ENCODE results near the gene TENM4.
"Not testable (repeated sequence)": the region's sequence is repeated elsewhere in the genome, so short reads cannot be mapped to it uniquely, and the experiment has no call there.

The TENM4 gene

DNA sequence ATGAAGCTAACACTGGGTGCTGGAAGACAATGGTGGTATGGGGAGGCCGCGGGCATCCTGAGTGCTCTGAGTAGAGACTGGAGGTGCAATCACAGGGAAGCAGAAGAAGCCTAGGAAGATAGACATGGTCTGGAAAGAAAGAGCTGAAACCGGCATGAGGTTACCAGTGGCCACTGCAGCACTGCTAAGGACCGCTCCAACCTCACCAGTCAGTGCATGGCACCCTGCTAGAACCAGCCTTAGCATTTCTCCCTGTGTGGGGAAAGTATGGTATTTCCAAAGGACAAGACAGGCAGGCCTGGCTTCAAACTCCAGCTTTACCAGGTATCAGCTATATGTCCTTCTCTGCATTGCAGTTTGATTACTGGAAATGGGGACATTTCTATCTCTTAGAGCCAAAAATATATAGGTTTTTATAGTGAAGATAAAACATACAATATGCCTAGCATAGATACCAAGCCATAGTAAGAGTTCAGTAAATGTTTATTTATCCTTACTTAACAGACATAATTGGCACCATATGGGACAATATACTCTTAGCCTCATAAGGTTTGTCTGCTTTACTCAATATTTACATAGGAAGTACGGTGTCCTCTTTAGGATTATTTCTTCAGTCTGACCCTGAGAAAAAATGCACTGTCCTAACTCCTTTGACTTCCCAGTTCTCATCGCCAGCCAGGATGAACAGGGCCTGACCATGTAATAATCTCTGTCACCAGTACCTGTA, 231.1 kb downstream of the TENM4 start:
- no peak for DNase-seq (ENCODE audit: low read depth in 2 of 2)

DNA sequence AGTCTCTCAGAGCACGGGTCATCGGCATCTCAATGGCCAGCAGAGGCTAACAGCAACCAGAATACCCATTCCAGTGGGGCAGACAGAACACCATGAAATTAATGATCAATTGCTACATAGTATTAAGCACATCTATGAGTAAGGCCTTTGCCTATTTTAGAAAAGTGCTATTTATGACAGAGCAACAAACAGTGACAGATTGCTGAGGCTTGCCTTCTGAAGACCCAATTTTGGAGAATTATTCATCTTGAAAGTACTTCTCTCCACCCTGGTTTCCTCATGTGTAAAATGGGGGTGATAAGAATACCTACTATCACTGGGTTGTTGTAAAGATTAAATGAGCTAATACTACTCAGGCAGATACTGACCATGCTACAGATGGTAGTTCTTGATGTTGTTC, 232.7 kb downstream of the TENM4 start:
- no peak for DNase-seq (ENCODE audit: low read depth in 2 of 2)

DNA sequence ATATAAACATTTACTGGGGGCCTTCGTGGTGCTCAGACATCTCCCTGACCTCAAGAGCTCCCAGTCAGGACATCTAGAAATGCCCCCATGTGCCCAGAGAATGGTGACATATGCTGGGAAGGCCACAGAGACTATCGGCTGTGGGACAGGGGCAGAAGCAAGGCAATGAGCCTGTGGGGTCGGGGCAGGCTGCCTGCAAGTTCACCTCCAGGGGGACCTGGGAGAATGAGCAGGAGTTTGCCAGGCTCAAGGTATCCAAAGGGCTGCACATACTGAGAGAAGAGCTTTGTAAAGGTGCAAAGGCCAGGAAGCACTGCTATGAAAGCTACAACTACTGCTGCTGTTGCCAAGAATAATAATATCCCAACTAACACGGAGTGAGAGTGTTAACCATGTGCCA, 233.9 kb downstream of the TENM4 start:
- no peak for DNase-seq (ENCODE audit: low read depth in 2 of 2)

DNA sequence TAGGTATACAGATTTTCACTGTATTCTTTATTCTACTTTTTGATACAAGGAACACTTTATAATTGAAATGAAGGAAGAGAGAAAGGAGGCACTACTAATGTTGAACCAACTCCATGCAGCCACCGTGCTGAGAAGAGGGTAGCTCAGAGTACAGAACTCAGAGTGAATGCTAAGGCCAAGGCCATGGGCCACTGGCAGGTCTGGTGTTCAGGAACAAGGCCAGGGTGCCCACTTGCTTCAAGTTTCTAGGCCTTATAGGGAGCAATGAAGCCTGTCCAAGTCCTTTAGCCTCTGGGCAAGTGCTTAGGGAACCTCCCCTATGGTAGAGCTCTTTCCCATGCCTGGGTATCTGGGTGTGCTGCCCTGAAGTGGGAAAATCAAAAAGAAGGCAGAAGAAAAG, 235.0 kb downstream of the TENM4 start:
- no peak for DNase-seq (ENCODE audit: low read depth in 2 of 2)

DNA sequence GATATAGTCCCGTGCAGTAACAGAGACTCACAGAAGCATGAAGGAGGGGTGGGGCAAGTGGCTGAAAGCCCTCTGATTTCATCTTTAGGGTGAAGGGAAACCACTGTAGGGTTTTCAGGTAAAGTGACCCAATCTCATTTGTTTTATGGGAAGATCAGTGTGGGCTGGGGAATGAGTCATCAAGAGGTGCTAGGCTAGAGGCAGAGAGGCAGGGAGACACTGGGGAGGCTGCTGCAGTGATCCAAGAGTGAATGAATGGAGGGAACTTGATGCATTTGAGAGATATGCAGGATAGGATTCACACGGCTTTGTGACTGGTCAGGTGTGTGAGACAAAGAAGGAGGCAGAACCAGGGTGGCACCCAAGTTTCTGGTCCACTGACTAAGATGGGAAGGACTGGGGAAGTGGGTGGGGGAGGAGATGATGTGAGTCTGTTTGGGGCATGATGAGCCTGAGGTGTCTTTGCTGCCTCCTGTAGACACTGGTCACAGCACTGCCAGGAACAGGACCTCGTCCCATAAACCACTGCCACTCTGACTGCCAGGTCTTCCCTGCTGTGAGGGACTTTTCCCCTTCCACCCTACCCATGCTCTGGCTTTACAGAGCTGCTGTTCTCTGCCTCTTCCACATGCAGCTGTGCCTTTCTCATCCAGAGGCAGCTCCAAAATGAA, 239.0 kb downstream of the TENM4 start:
- no peak for DNase-seq (ENCODE audit: low read depth in 2 of 2)

DNA sequence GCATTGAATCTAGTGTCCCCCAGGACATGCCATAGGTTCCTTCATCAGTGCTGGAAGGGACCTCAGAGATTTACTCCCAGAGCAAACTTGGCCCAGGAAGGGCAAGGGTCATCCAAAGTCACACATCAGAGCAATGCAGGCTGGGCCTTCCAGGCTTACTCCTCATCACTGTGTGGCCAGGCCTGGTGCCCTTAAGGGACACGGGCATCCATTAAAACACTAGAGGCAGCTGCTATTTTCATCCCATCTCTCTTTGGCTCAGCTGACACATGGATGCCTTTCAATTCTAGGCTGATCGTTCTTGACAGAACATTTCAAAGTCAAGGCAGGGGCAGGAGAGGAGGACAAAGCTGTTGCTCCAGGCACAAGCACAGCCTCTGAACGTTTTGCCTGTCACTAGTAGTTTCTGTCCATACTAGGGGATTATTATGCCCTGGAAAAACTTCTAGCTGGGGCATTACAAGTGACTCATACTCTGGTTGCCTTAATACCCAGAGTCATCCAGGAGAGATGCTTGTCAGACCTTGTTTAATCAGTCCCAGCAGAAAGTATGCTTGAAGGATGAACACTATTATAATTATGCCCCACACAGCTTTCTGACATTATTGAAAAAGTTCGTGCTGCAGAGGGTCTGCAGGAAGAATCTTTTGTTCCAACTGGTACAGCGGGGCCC, 240.3 kb downstream of the TENM4 start:
- no peak for DNase-seq (ENCODE audit: low read depth in 2 of 2)

DNA sequence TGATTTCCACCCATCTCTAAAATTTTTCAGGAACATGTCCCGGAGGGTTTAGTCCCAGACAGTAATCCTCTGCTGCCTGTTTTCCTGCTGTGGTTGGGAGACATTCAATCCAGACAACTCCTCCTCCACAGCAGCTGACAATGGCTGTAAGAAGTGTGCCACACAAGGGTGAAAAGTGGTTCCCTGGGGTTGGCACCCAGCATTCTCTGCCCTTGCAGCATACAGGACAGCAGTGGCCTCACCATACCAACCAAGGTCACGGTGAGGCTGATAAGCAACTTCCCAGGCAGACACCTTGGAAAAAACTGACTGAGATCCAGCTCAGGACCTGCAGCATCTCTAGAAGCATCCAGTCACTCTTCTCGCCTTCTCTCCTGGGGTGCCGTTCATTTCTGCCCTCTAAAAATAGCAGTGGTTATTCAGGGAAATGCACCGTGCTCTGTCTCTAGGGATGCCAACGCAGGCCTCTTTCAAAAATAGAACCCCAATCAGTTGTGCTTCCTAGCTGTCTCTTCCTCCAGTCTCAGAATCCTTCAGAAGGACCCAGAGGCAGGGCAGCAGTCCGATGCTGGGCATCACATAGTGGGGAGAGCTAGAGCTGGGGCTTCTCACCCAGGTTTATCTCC, 241.0 kb downstream of the TENM4 start:
- DNase-seq (ENCODE audit: low read depth in 2 of 2), result no peak

DNA sequence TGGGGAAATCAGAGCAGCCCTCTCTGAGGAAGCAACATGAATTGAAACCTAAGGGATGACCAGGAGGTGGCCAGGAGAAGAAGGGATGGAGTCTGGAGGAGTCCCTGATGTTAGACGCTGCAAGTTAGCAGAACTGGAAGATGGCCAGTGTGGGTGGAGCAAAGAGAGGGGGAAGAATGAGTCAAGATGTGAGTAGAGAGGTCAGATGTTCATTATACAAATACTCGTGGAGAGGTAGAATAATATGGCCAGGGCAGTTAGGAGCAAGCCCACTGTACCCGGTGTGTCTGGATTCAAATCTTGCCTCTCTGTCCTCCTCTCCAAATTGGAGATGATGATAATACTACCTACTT, 242.0 kb downstream of the TENM4 start:
- DNase-seq (ENCODE audit: low read depth in 2 of 2), result no peak

DNA sequence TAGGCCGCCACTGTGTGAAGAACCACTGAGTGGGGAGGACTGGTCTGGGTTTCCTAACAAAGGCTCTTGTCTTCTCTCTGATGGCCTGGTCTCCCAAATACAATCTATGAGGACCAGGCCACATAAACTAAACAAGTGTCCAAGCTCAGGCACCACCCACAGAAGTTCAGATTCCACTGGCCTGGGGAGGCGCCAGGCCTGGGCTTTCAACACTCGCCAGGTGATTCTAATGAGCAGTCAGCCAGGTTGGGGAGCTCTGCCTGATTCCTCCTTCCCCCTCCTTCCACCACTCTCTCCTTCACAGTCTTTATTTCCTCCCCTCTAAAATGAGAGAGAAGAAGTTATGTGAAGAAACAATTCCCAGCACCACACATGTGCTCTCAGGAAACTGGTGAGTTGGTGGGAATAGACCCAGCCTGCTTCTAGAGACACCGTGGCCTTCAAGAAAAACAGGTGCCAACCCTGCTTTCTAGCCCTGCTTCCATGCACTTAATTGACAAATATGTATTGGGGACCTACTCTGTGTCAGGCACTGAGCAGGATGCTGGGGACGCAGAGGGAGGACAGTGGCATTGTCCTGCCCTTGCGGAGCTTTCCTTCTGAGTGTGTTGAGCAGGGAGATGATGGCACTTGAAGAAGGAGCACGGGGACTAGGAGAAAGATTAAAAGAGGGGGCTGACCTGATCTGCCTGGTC, 242.5 kb downstream of the TENM4 start:
- DNase-seq (ENCODE audit: low read depth in 2 of 2), result no peak

DNA sequence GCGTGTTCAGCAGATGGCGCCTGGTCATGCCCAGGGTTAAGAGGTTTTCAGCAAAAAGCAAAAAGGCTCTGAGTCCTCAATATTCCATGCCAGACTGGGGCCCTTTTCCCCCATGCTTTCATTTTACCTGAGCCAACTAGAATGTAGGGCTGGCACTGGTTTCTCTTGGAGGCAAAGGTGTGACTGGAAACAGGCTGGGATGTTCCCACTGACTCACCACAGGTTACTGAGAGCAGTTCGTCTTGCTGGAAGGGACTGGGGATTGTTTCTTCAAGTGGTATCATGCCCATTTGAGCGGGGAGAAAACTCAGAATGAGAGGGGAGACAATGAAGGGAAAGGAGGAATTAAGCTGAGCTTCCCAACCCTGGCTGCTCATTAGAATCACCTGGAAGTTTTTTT, 243.9 kb downstream of the TENM4 start:
- DNase-seq (ENCODE audit: low read depth in 2 of 2), result no peak

DNA sequence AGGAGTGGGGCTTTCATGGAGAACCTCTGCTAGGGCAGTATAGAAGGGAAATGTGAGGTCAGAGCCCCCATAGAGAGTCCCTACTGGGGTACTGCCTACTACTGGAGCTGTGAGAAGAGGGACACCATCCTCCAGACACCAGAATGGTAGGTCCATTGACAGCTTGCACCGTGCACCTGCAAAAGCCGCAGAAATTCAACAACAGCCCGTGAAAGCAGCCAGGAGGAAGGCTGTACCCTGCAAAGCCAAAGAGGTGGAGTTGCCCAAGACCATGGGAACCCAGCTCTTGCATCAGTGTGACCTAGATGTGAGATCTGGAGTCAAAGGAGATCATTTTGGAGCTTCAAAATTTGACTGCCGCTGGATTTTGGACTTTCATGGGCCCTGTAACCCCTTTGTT, 245.6 kb downstream of the TENM4 start:
- DNase-seq (ENCODE audit: low read depth in 2 of 2), result no peak

DNA sequence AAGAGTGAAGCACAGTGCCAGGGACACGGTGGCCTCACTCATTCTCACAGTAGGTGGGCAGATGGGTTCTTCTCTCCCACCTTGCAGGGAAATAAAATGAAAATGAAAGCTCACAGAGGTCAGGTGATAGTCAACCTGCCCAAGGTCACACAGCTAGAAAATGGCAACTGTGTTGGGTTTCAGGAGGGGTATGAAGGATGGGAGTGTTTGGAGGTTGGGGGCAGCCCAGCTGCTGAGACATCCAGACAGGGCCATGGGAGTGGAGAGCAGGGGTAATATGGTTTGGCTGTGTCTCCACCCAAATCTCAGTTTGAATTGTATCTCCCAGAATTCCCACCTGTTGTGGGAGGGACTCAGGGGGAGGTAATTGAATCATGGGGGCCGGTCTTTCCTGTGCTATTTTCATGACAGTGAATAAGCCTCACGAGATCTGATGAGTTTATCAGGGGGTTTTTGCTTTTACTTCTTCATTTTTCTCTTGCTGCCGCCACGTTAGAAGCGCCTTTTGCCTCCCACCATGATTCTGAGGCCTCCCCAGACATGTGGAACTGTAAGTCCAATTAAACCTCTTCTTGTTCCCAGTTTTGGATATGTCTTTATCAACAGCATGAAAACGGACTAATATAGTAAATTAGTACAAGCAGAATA, 247.0 kb downstream of the TENM4 start:
- DNase-seq (ENCODE audit: low read depth in 2 of 2), result no peak

DNA sequence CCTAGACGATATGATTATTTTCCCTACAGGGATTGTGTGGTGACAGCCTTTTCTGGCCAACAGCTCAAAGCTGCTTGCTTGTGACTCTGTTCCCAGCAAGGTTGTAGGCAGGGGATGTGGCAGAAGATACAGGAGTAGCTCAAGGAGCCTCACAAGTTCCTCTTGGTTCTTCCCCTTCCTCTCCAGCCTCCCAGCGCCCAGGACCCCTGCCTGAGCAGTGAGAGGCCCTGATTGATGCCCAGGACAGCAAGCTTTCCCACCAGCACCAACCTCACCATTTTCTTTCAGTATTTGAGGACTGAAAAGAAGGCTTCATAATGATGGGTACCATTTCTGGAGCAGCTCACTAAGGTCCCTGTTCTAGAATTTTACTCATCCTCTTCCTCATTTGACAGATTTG, 248.0 kb downstream of the TENM4 start:
- no peak for DNase-seq (ENCODE audit: low read depth in 2 of 2)

DNA sequence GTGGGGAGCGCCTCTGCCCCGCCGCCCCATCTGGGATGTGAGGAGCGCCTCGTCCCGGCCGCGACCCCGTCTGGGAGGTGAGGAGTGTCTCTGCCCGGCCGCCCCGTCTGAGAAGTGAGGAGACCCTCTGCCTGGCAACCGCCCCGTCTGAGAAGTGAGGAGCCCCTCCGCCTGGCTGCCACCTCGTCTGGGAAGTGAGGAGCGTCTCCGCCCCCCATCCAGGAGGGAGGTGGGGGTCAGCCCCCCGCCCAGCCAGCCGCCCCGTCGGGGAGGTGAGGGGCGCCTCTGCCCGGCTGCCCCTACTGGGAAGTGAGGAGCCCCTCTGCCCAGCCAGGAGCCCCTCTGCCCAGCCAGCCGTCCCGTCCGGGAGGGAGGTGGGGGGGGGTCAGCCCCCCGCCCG, 249.1 kb downstream of the TENM4 start:
- not testable (repeated sequence) for DNase-seq (ENCODE audit: low read depth in 2 of 2)

DNA sequence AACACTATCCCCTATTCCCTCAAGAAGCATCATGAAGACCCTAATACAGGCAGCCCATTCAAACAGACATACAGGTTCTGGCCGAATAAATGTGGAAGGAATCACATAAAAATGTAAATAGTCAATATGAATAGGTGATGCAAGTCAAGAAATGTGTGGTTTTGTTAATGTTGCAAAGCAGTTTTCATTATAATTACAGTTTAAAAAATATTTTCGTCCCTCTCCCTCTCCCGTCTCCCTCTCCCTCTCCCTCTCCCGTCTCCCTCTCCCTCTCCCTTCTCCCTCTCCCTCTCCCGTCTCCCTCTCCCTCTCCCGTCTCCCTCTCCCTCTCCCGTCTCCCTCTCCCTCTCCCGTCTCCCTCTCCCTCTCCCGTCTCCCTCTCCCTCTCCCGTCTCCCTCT, 250.3 kb downstream of the TENM4 start:
- DNase-seq (ENCODE audit: low read depth in 2 of 2), result not testable (repeated sequence)

DNA sequence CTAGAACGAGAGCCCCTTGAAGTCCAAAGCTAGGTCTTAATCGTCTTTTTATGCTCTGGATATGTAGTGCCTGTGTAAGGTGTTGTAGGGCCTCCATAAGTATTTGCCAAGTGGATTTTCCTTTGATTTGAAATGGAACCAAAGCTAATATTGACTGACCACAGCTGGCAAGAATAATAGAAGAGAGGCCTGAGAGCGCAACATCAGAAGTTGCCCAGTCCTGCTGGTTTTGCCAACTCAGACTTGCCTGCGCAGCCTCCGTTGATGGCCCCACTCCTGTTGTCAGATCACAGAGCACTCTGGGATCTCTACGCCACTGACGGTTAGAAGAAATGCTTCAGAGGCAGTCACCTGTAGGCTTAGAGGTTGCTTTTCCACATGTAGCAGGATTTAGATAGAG, 251.2 kb downstream of the TENM4 start:
- no peak for DNase-seq (ENCODE audit: low read depth in 2 of 2)

DNA sequence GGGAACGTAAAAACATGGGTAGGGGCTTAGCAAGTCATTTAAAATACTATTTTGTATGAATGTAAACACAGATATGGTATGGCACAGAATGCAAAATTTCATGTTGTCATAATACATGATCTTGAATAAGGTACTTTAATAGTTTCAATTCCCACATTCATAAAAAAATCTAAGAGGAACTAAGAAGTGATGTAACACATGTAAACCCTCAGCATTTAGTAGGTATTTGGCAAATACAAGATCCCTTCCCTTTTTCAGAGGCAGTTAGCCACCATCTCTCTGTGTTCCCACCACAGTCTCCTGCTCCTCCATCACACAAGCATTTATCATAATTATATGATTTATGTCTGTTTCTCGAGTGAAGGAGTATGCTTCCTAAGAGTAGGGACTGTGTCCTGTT, 251.8 kb downstream of the TENM4 start:
- DNase-seq (ENCODE audit: low read depth in 2 of 2), result no peak

DNA sequence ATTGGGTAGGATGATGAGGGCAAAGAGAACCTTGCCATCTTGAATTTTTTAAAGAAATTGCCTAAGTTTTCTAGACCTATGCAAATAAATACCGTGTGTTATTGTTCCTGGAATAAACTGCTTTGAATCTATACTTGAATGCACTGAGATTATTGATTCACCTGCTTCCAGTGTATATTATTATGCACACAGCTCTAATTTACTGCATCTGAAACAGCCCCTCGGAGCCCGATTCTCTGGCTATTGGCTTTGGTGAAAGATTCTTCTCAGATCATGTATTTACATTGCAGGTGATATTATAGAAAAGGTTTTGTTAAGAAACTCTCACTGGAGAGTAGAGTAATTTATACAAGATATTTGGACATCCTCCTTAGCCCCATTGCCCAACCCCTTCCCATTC, 254.2 kb downstream of the TENM4 start:
- no peak for DNase-seq (ENCODE audit: low read depth in 2 of 2)

DNA sequence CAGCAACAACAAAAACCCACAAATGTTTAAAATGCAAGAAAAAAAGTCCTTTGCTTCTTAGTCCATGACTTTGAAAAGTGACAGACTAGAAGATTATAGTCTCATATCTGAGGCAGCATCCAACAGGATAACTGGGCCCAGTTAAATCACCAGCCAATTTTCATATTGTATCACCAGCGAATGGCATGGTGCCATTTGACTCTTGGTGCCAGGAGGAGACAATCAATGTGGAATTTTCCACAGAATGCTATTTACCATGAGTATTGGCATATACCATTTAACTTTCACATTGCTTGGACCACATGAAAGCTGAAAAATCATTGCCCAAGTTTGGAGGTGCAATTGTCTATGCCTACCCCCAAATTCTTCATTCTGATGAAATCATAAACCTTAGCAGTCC, 255.5 kb downstream of the TENM4 start:
- DNase-seq (ENCODE audit: low read depth in 2 of 2), result no peak

DNA sequence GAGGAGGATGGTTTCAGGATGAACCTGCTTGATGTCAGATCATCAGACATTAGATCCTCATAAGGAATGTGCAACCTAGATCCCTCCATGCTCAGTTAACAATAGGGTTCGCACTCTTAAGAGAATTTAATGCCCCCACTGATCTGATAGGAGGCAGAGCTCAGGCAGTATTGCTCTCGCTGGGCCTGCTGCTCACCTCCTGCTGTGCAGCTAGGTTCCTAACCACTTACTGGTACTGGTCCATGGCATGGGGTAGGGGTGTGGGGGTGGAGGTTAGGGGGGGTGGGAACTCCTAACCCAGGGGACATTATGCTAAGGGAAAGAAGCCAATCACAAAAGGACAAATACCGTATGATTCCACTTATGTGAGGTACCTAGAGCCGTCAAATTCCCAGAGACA, 256.5 kb downstream of the TENM4 start:
- DNase-seq (ENCODE audit: low read depth in 2 of 2), result no peak

DNA sequence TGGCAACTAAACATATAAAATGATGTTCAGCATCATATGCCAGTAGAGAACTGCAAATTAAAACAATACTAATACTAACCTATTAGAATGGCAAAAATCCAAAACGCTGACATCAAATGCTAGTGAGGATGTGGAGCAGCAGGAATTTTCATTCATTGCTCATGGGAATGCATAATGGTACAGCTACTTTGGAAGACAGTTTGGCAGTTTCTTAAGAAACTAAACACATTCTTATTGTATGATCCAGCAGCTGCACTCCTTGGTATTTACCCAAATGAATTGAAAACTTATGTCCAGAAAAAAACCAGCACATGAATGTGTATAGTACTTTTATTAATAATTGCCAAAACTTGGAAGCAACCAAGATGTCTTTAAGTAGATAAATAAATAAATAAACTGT, 258.0 kb downstream of the TENM4 start:
- no peak for DNase-seq (ENCODE audit: low read depth in 2 of 2)

DNA sequence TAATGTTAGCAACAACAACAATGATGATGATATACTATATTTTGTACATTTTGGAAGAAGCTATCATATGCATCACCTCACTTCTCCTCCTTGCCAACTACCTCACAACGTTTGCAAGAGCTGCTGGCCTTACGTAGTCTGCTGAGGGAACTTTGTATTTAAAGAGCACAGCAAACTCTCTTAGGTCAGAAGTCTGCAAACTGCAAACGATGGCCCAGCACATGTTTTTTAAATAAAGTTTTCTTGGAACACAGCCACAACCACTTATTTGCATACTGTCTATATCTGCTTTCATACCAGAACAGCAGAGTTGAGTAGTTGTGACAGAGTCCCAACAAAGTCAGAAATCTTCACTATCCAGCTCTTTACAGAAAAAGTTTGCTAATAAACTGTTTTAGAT, 261.7 kb downstream of the TENM4 start:
- no peak for DNase-seq (ENCODE audit: low read depth in 2 of 2)
